Peyer's patch (tissue), 4 donors: ENCODE measurements around the gene CBLN1. TPM values are rescaled to one million over a fixed set of nuclear protein-coding genes. Genes with fewer than 3 reads are reported as not detected.
"Not testable (repeated sequence)": the region's sequence is repeated elsewhere in the genome, so short reads cannot be mapped to it uniquely, and the experiment has no call there.

Experiments used
- DNase-seq, 3 donors: peaks; one replicate each; pipeline ENCODE4 v3.0.0-alpha.2; 2017 to 2019
- H3K27ac ChIP-seq, 4 donors: fragments of 200-600 bp; sonication (generic); one replicate each; pipeline ENCODE4 v1.5.1; 2016 to 2019
- H3K27me3 ChIP-seq, 2 donors: fragments of 200-600 bp; sonication (generic); one replicate each; pipeline ENCODE4 v1.5.1; 2019
- H3K36me3 ChIP-seq, 3 donors: fragments of 200-600 bp; sonication (generic); one replicate each; pipeline ENCODE4 v1.5.1; 2016 to 2019
- H3K4me1 ChIP-seq, 4 donors: fragments of 200-600 bp; sonication (generic); one replicate each; pipeline ENCODE4 v1.5.1; 2016 to 2019
- H3K4me3 ChIP-seq, 4 donors: fragments of 200-600 bp; sonication (generic); 1 replicate in 3 of 4; 2 replicates in 1 of 4; pipeline ENCODE4 v1.5.1; 2016 to 2019; ENCODE audit warnings: mild to moderate bottlenecking in 1 of 4
- H3K9me3 ChIP-seq, 4 donors: fragments of 200-600 bp; sonication (generic); one replicate each; pipeline ENCODE4 v1.5.1; 2016 to 2019; ENCODE audit warnings: mild to moderate bottlenecking in 1 of 4
- CTCF ChIP-seq, 6 experiments: fragments of 450-650 bp in 4 of 6; fragments of 200-600 bp in 2 of 6; sonication (generic) in 1 of 6; IDR thresholded peaks; one replicate each; pipeline ENCODE4 v1.5.1; 2017 to 2019; ENCODE audit warnings: antibody characterized with exemption in 6 of 6, mild to moderate bottlenecking in 3 of 6, moderate library complexity in 1 of 6
- POLR2A ChIP-seq, 2 donors: fragments of 450-650 bp; IDR thresholded peaks; one replicate each; pipeline ENCODE4 v1.5.1; 2017; ENCODE audit warnings: antibody characterized with exemption in 2 of 2, mild to moderate bottlenecking in 2 of 2, moderate library complexity in 2 of 2
- total RNA-seq, 4 donors: library from RNA; depleted of rRNA; stranded (reverse); fragments of >200 nt; gene quantifications; one replicate each; pipeline ENCODE4 v1.1.0, GENCODE V29; 2016

CBLN1 gene
- total RNA-seq, 4 donors from 2014 or later: 2.1 TPM; not detected in 3

- Histone ChIP-seq H3K27ac (no peak overlapping the region), H3K4me3 (no peak overlapping the region)
These were observed 21.4 kb downstream of the CBLN1 start for GRCh38 chr16:49260253-49260652.

GRCh38 chr16:49259330-49259729 lies 22.3 kb downstream of the CBLN1 start:
- no peak for DNase-seq
- Histone ChIP-seq H3K4me1 (no peaks in the 10 kb centered on the region), H3K27me3 (no peaks in the 10 kb centered on the region), H3K27ac (no peak overlapping the region), H3K9me3 (no peaks in the 10 kb centered on the region), H3K4me3 (no peak overlapping the region), H3K36me3 (no peaks in the 10 kb centered on the region)
- TF ChIP-seq POLR2A (IDR thresholded peaks at IDR 0.05) (no peak), CTCF (IDR thresholded peaks at IDR 0.05) (no peak)

More at GRCh38 chr16:49260253-49260652, 21.4 kb downstream of the CBLN1 start:
- Histone ChIP-seq H3K9me3 (no peaks in the 10 kb centered on the region), H3K4me1 (no peaks in the 10 kb centered on the region), H3K36me3 (no peaks in the 10 kb centered on the region), H3K27me3 (no peaks in the 10 kb centered on the region)
- no peak for TF ChIP-seq CTCF (IDR thresholded peaks at IDR 0.05)
- TF ChIP-seq POLR2A (IDR thresholded peaks at IDR 0.05): no peak
- DNase-seq: no peak

GRCh38 chr16:49250689-49251088 lies 30.9 kb downstream of the CBLN1 start:
- Histone ChIP-seq H3K4me1 (no peaks in the 10 kb centered on the region), H3K27me3 (no peaks in the 10 kb centered on the region), H3K4me3 (no peak overlapping the region), H3K36me3 (no peaks in the 10 kb centered on the region), H3K9me3 (no peaks in the 10 kb centered on the region), H3K27ac (no peak overlapping the region)
- no peak for DNase-seq
- no peak for TF ChIP-seq POLR2A (IDR thresholded peaks at IDR 0.05)
- TF ChIP-seq CTCF (IDR thresholded peaks at IDR 0.05): no peak

- DNase-seq: no peak
- H3K36me3 ChIP-seq: no peaks in the 10 kb centered on the region
- TF ChIP-seq CTCF (IDR thresholded peaks at IDR 0.05) (no peak), POLR2A (IDR thresholded peaks at IDR 0.05) (no peak)
- no peaks in the 10 kb centered on the region for H3K27me3 ChIP-seq
- no peak overlapping the region for H3K27ac ChIP-seq
- no peak overlapping the region for H3K4me3 ChIP-seq
- no peaks in the 10 kb centered on the region for H3K4me1 ChIP-seq
- no peaks in the 10 kb centered on the region for H3K9me3 ChIP-seq
These were observed 33.4 kb downstream of the CBLN1 start for GRCh38 chr16:49248227-49248626.

- Histone ChIP-seq H3K36me3 (no peaks in the 10 kb centered on the region), H3K9me3 (no peaks in the 10 kb centered on the region), H3K27me3 (no peaks in the 10 kb centered on the region), H3K27ac (no peak overlapping the region), H3K4me3 (no peak overlapping the region), H3K4me1 (no peaks in the 10 kb centered on the region)
- TF ChIP-seq CTCF (IDR thresholded peaks at IDR 0.05): no peak
- no peak for TF ChIP-seq POLR2A (IDR thresholded peaks at IDR 0.05)
- DNase-seq: no peak
These were observed 45.4 kb downstream of the CBLN1 start for GRCh38 chr16:49236216-49236615.

GRCh38 chr16:49228335-49228734 lies 53.3 kb downstream of the CBLN1 start:
- not testable (repeated sequence) for H3K4me3 ChIP-seq, H3K36me3 ChIP-seq, DNase-seq, H3K4me1 ChIP-seq, H3K27ac ChIP-seq, H3K27me3 ChIP-seq, H3K9me3 ChIP-seq

Other genes with a start within 250 kb of the CBLN1 start
- not detected for gene C16orf78, start 92.0 kb upstream of the CBLN1 start, total RNA-seq